Endometrial microvascular endothelial cells (primary cell): ENCODE results near the gene AREG. TPM values are rescaled to one million over a fixed set of nuclear protein-coding genes. Genes with fewer than 3 reads are reported as not detected.

Experiments
- in situ Hi-C: cut with HindIII; loops from 2 replicates; pipeline ENCODE4 v1.10.0; 2017; ENCODE audit warnings: low sequenced_read_pairs, low pct_unique_long_range_greater_than_20kb; ENCODE audit errors: inconsistent ontology term
- total RNA-seq: library from RNA; depleted of rRNA; stranded (reverse); fragments of >200 nt; gene quantifications from one replicate; pipeline ENCODE4 v1.2.3, GENCODE V29; 2015; ENCODE audit errors: inconsistent ontology term

AREG gene, protein sequence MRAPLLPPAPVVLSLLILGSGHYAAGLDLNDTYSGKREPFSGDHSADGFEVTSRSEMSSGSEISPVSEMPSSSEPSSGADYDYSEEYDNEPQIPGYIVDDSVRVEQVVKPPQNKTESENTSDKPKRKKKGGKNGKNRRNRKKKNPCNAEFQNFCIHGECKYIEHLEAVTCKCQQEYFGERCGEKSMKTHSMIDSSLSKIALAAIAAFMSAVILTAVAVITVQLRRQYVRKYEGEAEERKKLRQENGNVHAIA
- 1.4 TPM for total RNA-seq

DNA sequence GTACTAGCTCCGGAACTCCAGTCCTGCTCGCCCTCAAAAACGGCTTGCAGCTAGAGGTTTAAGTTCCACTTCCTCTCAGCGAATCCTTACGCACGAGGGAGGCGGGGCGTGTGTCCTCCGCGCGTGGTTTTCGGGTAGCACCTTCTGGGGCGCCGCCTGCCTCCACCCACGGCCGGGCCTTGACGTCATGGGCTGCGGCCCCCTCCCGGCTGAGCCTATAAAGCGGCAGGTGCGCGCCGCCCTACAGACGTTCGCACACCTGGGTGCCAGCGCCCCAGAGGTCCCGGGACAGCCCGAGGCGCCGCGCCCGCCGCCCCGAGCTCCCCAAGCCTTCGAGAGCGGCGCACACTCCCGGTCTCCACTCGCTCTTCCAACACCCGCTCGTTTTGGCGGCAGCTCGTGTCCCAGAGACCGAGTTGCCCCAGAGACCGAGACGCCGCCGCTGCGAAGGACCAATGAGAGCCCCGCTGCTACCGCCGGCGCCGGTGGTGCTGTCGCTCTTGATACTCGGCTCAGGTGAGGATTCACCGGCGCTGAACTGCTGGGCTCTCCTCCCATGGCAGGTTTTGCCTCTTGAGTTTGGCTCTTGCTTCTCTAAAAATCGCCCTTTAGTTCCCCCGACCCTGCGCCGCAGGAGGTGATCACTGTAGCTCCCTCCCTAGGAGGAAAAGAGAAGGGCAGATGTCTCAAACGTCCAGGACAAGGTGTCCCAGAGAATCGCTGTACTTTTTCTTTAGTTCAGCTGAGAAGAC, at the start of gene AREG:
Gene AREG, plus strand, starts transcription at position 246 of the 752 bp plus-strand sequence. Its CDS starts 210 bp downstream, at position 456.
- in situ Hi-C loops: no loop called here

DNA sequence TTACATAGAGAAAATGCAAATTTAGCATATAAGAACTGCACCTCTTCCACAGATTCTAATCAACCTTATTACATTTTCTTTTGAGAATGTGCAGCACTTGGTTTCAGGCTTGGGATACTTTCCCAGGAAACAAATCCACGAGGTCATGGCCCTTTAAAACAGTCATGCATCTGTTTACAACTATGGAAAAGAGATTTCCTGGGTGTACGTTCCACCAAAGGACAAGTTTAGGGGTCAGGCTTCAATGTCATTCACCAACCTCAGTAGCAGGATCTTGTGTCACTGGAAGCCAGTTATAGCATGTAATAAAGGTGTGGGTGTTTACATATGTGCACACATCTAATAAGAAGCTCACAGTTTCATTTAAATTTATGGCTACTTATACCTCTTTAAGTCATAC, 49.3 kb upstream of the AREG start:
- in situ Hi-C loops: loop anchor here (25.0 kb wide), 1 partner anchor 142 kb away; no protein-coding TSS in a partner anchor

DNA sequence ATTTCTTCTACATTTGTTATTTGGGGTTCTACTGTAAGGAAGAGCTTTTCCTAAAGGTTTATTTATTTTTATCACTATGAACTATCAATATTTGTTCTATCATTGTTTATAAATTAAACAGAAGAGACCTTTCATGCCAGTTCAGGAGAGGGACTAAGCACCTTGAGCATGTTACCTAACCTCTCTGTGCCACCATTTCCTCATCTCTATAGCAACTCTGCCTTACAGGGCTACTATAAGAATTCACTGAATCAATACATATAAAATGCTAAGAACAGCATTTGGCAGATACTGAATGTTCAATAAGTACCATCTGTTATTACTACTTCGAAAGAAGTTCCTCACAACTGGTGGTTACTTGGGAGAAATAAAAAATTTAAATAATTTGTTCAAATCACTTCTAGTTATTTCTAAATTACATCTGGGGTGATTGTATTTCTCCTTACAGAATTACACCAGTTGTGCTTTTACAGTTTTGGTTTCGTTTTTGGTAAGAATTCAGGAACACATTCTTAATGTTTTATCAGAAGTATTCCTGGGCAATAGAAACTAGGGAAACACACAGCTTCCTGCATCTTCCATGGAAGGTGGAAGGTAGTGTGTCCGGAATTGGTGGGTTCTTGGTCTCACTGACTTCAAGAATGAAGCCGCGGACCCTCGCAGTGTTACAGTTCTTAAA, 47.0 kb upstream of the AREG start:
- in situ Hi-C loops: loop anchor here (25.0 kb wide), 1 partner anchor 139 kb away; no protein-coding TSS in a partner anchor

DNA sequence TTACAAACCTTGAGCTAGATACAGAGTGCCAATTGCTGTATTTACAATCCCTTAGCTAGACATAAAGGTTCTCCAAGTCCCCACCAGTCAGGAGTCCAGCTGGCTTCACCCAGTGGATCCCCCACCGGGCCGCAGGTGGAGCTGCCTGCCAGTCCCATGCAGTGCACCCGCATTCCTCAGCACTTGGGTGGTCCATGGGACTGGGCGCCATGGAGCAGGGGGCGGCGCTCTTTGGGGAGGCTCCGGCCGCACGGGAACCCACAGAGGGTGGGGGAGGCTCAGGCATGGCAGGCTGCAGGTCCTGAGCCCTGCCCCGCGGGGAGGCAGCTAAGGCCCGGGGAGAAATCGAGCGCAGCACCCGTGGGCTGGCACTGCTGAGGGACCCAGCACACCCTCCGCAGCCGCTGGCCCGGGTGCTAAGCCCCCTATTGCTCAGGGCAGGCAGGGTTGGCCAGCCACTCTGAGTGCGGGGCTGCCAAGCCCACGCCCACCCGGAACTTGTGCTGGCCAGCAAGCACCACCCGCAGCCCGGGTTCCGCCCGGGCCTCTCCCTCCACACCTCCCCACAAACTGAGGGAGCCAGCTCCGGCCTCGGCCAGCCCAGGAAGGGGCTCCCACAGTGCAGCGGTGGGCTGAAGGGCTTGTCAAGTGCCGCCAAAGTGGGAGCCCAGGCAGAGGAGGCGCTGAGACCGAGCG, 45.9 kb upstream of the AREG start:
- in situ Hi-C loops: loop anchor here (25.0 kb wide), 1 partner anchor 138 kb away; no protein-coding TSS in a partner anchor

DNA sequence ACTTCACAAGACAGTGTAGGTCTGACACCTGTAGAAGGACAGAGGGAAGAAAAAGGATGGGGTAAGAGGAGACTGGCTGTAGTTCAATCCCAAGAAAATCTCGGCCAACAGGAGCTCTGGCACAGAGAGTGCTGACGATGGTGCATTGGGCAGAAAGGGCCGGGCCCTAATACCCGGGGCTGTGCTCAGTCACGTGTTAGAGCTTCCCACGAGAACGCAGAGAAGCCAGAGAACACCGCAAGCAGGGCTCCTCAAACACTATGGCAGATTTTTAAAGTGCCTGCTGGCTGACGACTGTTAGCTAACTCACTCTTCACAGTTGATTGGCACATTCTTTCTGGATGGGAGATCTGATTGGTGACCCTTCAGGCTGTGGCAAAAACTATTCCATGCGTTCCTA, 44.5 kb upstream of the AREG start:
- in situ Hi-C loops: no loop called here

DNA sequence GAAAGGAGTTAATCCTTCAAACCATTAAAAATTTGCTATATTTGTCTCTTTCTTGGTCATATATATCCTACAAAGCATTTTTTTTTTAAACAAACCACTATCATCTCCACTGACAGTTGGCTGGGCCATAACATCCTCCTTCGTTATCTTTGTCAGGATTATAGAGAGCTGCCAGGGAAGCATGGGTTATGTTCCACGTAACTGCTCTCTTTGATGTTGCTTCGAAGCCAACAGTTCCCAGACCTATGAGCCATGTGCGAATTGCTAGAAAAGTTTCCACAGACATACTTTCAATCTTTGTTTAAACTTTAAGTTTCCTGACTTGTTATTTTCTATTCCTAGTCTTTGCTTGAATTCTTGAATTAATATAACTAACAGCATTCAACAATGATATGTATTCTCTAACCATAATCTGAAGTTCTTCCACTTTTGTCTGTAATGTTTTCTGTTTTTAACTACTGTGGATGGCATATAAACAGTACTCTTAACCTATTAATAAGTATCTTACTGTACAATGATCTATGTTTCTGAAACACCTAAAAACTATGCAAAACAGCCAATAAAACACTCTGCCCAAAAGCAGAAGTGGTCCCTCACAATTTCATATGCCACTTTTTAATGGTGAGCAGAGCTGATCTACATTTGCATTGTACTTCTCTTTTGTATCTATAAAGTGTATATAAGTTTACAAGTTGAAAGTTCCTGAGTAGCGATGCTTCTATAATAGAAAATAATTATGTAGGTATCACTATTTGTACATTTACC, 42.1 kb upstream of the AREG start:
- in situ Hi-C loops: no loop called here

DNA sequence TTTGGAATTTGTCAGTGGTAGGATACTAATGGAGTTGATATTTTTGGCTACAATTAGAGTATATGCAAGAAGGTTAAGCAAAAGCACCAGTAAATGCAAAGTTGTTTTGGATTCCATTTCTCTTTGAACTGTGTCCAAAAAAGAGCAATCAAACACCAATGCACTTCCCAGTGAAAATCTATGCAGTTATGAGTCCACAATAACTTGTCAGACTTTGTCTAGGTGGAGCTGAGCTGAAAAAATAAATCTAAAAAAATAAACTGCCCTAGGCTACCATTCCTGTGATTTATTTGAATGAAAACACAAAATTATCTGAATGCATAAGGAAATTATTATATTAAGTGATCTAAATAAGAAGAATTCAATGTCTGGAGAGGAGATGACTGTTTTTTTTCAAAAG, 37.0 kb upstream of the AREG start:
- in situ Hi-C loops: no loop called here

DNA sequence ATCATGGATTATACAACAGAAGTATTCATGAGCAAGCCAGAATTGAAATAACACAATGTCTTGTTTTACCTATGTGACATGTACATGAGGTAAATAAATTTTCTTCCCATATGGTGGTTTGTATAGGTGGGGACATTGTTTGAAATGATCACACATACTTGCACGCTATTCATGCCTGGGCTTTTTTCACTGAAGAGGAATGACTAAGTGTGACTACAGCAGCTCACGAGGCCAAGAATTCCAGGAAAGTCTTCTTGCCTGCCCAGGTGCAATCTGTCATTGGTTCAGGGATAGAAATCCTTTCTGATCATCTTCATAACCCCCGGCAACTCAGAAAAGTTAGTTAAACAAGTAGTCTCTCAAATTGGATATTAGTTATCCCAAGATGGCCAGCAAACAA, 36.3 kb upstream of the AREG start:
- in situ Hi-C loops: no loop called here

DNA sequence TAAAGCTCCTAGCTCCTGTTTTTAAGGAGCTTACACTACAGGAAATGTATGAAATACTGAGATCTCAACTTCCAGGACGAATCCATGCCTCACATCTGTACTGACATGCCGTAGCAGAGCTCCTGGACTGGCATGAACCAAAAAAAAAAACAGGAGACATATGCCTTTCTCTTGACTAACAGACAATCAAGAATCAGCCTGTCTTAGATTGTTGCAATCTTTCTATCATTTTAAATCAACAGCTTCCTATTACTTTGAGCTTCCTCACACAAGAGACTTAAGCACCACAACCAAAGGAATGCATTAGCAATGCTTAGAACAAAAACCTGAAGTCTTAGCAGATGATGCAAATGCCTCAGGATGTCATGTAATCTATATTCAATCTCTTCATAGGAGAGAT, 34.7 kb upstream of the AREG start:
- in situ Hi-C loops: no loop called here

DNA sequence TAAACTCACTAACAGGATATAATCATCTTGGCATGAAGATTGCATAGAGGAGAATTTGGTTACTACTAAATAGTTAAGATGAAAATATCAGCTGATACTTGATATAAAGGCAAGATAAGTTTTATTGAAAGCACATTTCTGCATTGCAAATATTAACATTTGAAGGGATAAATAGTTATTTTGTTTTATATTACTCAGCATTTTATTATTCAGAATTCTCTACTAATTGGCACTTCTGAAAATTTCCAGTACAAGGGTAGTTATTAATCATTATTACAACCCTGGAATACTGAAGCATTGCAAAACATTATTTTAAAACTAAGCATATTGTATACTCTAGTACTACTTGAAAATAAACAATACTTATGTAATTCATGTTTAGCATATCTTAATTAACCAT, 32.7 kb upstream of the AREG start:
- in situ Hi-C loops: no loop called here

DNA sequence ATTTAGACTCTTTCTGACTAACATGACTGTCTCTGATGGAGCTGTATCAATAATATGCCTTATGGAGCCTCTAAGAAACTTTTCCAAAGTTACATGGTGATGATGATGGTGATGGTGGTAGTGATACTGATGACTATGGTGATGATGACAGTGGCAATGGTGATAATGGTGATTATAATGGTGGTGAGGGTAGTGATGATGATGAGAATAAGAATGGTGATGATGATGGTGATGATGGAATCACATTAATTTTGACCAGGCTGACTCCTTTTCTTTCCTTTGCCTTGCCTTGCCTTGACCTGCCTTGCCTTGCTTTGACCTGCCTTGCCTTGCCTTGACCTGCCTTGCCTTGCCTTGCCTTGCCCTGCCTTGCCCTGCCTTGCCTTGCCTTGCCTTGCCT, 31.7 kb upstream of the AREG start:
- in situ Hi-C loops: no loop called here

DNA sequence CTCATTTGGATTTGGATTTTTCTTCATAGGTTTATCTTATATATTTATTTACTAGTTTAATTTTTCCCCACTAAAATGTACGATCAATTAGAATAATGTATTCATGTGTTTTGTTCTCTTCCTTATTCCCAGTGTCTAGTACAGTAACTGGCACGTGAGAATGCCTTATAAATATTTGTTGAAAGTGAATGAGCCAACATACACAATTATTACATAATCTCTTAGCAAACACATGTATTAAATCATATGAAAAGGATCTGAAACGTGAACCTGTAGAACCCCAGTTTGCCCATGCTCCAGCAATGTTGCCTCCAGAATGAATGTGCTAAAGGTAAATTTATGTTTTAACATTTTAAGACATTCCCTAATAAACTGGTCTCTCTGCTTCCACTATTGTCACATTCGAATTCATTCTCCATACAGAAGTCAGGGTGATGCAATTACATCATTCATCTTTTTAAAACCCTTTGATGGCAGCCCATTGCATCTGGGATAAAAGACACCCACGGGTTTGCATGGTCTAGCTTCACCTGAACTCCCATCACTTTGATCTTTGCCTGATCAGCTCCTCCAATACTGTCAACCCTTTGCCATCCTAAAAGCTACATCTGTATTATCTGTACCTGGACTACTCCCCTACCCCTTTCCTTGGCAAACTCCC, 30.7 kb upstream of the AREG start:
- in situ Hi-C loops: no loop called here

DNA sequence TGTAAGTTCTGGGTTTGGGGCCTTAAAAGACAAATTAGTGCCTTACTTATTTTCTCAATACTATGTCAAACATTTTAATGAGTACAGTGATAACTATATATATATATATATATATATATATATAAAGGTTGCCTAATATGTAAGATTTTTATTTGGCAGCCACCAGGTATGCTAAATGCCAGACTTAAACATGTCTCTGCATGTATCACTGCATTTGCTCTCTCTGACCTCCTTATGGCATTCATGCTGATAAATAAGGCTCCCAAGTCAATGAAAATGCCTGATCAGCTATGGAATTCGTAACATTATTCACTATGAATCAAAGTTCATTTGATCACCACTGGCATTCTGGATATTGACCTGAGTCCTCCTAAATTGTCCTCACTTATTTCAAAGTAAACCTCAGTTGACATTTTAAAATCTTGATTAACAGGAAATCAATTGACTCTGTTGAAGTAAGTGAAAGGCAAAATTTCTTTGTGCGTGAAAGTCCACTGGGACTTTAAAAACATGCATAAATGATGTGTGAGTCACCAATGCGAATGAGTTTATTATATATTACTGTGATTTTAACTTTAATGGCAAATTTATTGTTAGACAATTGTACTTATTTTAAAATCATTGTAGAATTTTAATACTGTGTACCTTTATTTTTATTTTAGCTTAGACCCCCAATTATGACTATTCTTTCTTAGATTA, 29.2 kb upstream of the AREG start:
- in situ Hi-C loops: no loop called here

DNA sequence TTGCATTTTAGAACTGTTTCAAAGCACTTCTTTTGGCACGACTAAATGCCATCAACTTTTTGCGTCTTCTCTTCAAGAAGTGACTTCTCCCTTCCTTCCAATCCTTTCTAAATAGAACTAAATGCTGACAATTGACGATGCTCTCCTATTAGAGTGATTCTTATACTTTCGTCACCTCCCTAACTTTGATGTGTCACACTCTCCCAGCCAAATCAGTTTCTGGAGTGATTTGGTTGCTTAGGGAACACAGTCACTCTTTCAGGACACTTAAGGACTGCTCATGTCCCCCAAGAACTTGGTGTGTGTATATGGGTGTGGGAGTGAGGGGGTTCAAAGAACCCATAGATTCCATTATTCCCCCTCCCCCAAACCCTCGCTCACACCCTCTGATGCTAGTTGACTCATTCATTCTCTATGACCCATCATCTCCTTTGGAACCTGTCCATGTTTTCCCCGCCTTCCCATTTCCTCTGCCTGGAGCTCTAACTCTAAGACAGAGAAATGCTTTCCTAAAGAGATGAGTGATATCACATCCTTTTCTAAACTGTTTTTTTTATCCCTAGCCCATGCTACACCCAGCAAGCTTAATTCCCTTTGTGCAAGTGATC, 26.8 kb upstream of the AREG start:
- in situ Hi-C loops: no loop called here

DNA sequence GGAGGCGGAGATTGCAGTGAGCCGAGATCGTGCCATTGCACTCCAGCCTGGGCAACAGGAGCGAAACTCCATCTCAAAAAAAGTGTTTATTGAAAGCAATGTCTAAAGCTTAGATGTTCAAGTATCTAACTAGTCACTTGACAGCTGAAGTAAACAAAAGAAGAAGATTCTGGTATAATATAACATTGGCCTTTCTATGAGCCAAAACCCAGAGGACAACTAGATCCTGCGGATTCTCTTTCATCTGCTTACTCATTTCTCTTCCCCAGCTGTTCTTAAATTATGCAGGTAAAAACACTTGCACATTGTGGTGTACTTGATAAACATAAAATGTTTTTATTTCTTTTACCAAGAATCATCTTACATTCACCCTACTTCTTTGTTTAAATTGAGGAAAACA, 24.1 kb upstream of the AREG start:
- in situ Hi-C loops: no loop called here

DNA sequence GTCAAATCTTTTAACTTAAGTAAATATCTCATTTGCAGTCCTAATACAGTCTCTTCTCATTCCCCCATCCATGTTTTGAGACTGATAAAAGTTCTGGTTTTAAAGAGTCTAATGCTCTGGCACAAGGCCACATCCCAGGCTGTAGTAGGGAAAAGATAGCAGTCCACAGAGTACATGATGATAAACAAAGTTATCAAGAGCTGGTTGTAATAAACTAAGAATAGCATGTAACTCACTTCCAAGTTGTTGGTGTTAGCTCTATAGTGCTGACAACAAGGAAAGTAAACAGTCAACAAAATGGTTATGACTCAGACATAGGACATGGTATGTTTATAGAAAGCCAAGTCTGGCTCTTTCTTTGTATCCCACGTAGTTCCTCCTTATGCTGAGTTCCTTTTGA, 21.8 kb upstream of the AREG start:
- in situ Hi-C loops: no loop called here

DNA sequence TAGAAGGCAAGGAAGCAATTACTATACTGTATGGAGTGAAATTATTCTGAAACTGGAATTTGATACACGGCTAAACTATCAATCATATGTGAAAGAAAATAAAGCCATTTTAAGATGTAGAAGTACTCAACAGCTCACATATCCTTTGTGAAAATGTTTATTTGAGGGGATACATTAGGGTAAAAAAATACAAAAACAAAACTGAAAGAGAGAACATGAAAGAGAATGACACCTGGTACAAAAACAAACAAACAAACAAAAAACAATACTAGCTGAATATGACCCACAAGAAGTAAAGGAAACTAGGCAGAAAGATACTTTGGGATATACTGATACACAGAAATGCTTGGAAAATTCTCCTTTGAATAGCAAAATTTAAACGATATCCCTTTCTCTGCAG, 20.8 kb upstream of the AREG start:
- in situ Hi-C loops: no loop called here
